GM12878 (cell line): ENCODE data around the gene TMEM120B. TPM values are rescaled to one million over a fixed set of nuclear protein-coding genes. Genes with fewer than 3 reads are reported as not detected.

Experiments used
- ATF7 ChIP-seq: fragments of 450-650 bp; IDR thresholded peaks from 2 replicates; pipeline ENCODE4 v1.6.1; 2016; ENCODE audit warnings: low read depth, mild to moderate bottlenecking
- BACH1 ChIP-seq: fragments of 450-650 bp; IDR thresholded peaks from 2 replicates; pipeline ENCODE4 v1.6.1; 2017; ENCODE audit warnings: mild to moderate bottlenecking, borderline replicate concordance
- BCL11A ChIP-seq: IDR thresholded peaks from 2 replicates; pipeline ENCODE4 v1.6.1; 2011; ENCODE audit warnings: low read depth, low read length
- CHD2 ChIP-seq: IDR thresholded peaks from 2 replicates; pipeline ENCODE4 v1.6.1; 2011; ENCODE audit warnings: low read depth, low read length, improper control_type of control experiment, borderline replicate concordance
- CREB1 ChIP-seq: IDR thresholded peaks from 2 replicates; pipeline ENCODE4 v1.6.1; 2012; ENCODE audit warnings: low read depth, mild to moderate bottlenecking, inconsistent platforms
- CUX1 ChIP-seq: IDR thresholded peaks from 2 replicates; pipeline ENCODE4 v1.6.1; 2012; ENCODE audit warnings: improper control_type of control experiment, low read depth, low read length; ENCODE audit not compliant: insufficient replicate concordance
- EGR1 ChIP-seq, 2 experiments: IDR thresholded peaks; 1 replicate in 1 of 2; 2 replicates in 1 of 2; pipeline ENCODE4 v1.6.1; 2011 to 2012; ENCODE audit warnings: low read depth in 2 of 2, low read length in 2 of 2, borderline replicate concordance in 1 of 2, mild to moderate bottlenecking in 1 of 2, moderate library complexity in 1 of 2
- HCFC1 ChIP-seq: fragments of 150-350 bp; IDR thresholded peaks from 2 replicates; pipeline ENCODE4 v1.6.1; 2014; ENCODE audit warnings: low read length
- MLLT1 ChIP-seq: fragments of 450-650 bp; IDR thresholded peaks from 2 replicates; pipeline ENCODE4 v1.6.1; 2016; ENCODE audit warnings: mild to moderate bottlenecking
- NBN ChIP-seq: fragments of 450-650 bp; IDR thresholded peaks from 2 replicates; pipeline ENCODE4 v1.6.1; 2016
- NR2C2 ChIP-seq: IDR thresholded peaks from 2 replicates; pipeline ENCODE4 v1.6.1; 2011; ENCODE audit warnings: borderline replicate concordance, low read depth; ENCODE audit not compliant: control insufficient read depth, insufficient read length
- NR2F1 ChIP-seq: fragments of 450-650 bp; conservative IDR thresholded peaks from 2 replicates; pipeline ENCODE4 v1.6.1; 2017; ENCODE audit warnings: mild to moderate bottlenecking
- SIN3A ChIP-seq: IDR thresholded peaks from 2 replicates; pipeline ENCODE4 v1.6.1; 2012; ENCODE audit warnings: low read depth, low read length, improper control_type of control experiment
- SPI1 ChIP-seq: IDR thresholded peaks from 2 replicates; pipeline ENCODE4 v1.6.1; 2011; ENCODE audit warnings: low read depth, mild to moderate bottlenecking, low read length, moderate library complexity, borderline replicate concordance; ENCODE audit not compliant: insufficient read depth
- STAT1 ChIP-seq: fragments of 450-650 bp; conservative IDR thresholded peaks from 2 replicates; pipeline ENCODE4 v1.6.1; 2014; ENCODE audit warnings: antibody characterized with exemption, mild to moderate bottlenecking
- WRNIP1 ChIP-seq: IDR thresholded peaks from 2 replicates; pipeline ENCODE4 v1.6.1; 2011; ENCODE audit warnings: low read depth, low read length, improper control_type of control experiment, borderline replicate concordance
- ZNF622 ChIP-seq: fragments of 450-650 bp; IDR thresholded peaks from 2 replicates; pipeline ENCODE4 v1.6.1; 2017; ENCODE audit warnings: mild to moderate bottlenecking, inconsistent platforms
- polyA plus RNA-seq, 11 experiments: library from polyadenylated mRNA; depleted of rRNA in 4 of 11; unstranded in 6 of 11; stranded (reverse) in 5 of 11; fragments of >200 nt; fragmentation: Nextera tagmentation in 4 of 11; fragmentation: Illumina TruSeq in 1 of 11; extraction: Ambion mirVana in 4 of 11; extraction: Trizol in 1 of 11; gene quantifications; 1 replicate in 1 of 11; 2 replicates in 10 of 11; pipeline versions ENCODE4 v1.2.1 to v1.2.3, GENCODE V29; 2011 to 2016; ENCODE audit warnings: inconsistent platforms in 2 of 11, missing spikeins in 2 of 11, low read depth in 1 of 11
- total RNA-seq, 4 experiments: library from RNA; depleted of rRNA in 3 of 4; stranded (reverse); fragments of >200 nt in 3 of 4; fragmentation: Illumina TruSeq in 1 of 4; extraction: Trizol in 1 of 4; gene quantifications; 2 replicates each; pipeline versions ENCODE4 v1.2.1 to v1.2.3, GENCODE V29; 2013 to 2021
- TF ChIP-seq, protein P1 (sequence below): fragments of 450-650 bp; formaldehyde crosslinking; IDR thresholded peaks from 2 replicates; pipeline ENCODE4 v1.4.0; 2020; ENCODE audit warnings: mild to moderate bottlenecking, moderate library complexity
- TF ChIP-seq, protein P2 (sequence below): fragments of 450-650 bp; IDR thresholded peaks from 2 replicates; pipeline ENCODE4 v1.6.1; 2017; ENCODE audit warnings: borderline replicate concordance

The TMEM120B gene
- total and polyA plus RNA-seq, 10 of the 15 experiments (the other 5 are each of a cell fraction or from before 2014, with no cell fraction given), result 4.0 to 26.2 (median 9.2) TPM

GRCh38 chr12:121793838-121794533, 81.4 kb downstream of the TMEM120B start (continued):
- TF ChIP-seq, protein P1, sequence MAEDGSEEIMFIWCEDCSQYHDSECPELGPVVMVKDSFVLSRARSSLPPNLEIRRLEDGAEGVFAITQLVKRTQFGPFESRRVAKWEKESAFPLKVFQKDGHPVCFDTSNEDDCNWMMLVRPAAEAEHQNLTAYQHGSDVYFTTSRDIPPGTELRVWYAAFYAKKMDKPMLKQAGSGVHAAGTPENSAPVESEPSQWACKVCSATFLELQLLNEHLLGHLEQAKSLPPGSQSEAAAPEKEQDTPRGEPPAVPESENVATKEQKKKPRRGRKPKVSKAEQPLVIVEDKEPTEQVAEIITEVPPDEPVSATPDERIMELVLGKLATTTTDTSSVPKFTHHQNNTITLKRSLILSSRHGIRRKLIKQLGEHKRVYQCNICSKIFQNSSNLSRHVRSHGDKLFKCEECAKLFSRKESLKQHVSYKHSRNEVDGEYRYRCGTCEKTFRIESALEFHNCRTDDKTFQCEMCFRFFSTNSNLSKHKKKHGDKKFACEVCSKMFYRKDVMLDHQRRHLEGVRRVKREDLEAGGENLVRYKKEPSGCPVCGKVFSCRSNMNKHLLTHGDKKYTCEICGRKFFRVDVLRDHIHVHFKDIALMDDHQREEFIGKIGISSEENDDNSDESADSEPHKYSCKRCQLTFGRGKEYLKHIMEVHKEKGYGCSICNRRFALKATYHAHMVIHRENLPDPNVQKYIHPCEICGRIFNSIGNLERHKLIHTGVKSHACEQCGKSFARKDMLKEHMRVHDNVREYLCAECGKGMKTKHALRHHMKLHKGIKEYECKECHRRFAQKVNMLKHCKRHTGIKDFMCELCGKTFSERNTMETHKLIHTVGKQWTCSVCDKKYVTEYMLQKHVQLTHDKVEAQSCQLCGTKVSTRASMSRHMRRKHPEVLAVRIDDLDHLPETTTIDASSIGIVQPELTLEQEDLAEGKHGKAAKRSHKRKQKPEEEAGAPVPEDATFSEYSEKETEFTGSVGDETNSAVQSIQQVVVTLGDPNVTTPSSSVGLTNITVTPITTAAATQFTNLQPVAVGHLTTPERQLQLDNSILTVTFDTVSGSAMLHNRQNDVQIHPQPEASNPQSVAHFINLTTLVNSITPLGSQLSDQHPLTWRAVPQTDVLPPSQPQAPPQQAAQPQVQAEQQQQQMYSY (CRISPR knock-in tag), result no peak
- peak; percentile 26; the same call in 1 of the 2 replicates for TF ChIP-seq MLLT1
- no peak for TF ChIP-seq WRNIP1
- peak; percentile 74 for TF ChIP-seq NR2F1
- TF ChIP-seq BACH1, result no peak; the same call in none of the 2 replicates
- TF ChIP-seq CUX1, result no peak
- no peak for TF ChIP-seq SPI1
- TF ChIP-seq SIN3A, result peak; percentile 66; the same call in 1 of the 2 replicates
- peak; percentile 98; the same call in 1 of the 2 replicates for TF ChIP-seq STAT1
- peak; percentile 19 to 34; a peak in 2 of 3 replicates for TF ChIP-seq EGR1 (IDR thresholded peaks at IDR 0.05; ENCODE audit: borderline replicate concordance in 1 of 2, low read depth in 2 of 2, low read length in 2 of 2)
- TF ChIP-seq ATF7, result no peak
- no peak for TF ChIP-seq ZNF622
- no peak for TF ChIP-seq CREB1
- 0 out of 2 replicates have a peak, but pooled peaks have one; percentile 16 for TF ChIP-seq BCL11A
- TF ChIP-seq NR2C2, result no peak
- TF ChIP-seq, protein P2, sequence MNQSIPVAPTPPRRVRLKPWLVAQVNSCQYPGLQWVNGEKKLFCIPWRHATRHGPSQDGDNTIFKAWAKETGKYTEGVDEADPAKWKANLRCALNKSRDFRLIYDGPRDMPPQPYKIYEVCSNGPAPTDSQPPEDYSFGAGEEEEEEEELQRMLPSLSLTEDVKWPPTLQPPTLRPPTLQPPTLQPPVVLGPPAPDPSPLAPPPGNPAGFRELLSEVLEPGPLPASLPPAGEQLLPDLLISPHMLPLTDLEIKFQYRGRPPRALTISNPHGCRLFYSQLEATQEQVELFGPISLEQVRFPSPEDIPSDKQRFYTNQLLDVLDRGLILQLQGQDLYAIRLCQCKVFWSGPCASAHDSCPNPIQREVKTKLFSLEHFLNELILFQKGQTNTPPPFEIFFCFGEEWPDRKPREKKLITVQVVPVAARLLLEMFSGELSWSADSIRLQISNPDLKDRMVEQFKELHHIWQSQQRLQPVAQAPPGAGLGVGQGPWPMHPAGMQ, result no peak
- TF ChIP-seq NBN, result peak; percentile 89
- TF ChIP-seq HCFC1, result no peak
- TF ChIP-seq CHD2, result no peak; the same call in 1 of the 2 replicates
